ENCODE measurements around the gene C1S.

C1S gene

GRCh38 chr12:7072035-7072434, 11.5 kb downstream of the C1S start:
- H3K79me2 ChIP-seq (ENCODE audit: insufficient read depth, low read length), result no peaks in the 10 kb centered on the region
- no peaks in the 10 kb centered on the region for H3K9me3 ChIP-seq (ENCODE audit: insufficient read depth, low read length, severe bottlenecking)
- H3K36me3 ChIP-seq (ENCODE audit: insufficient read depth, low read length), result no peaks in the 10 kb centered on the region
- no peak overlapping the region for H3K27ac ChIP-seq (ENCODE audit: low read length)
- no peak overlapping the region for H3K4me3 ChIP-seq (ENCODE audit: low read depth in 1 of 2, low read length in 2 of 2)
- peaks cover 21% of the 10 kb centered on the region for H3K27me3 ChIP-seq (ENCODE audit: insufficient read depth, low read length, poor library complexity)
- TF ChIP-seq EZH2 (IDR thresholded peaks at IDR 0.05; ENCODE audit: borderline replicate concordance, low read depth, low read length, severe bottlenecking), result no peak
- TF ChIP-seq CTCF (IDR thresholded peaks at IDR 0.05; ENCODE audit: borderline replicate concordance, extremely low read depth, low read length, poor library complexity, severe bottlenecking), result no peak
- no peak overlapping the region for H3K9ac ChIP-seq (ENCODE audit: low read depth, low read length)
- no peak overlapping the region for H3K4me2 ChIP-seq (ENCODE audit: insufficient read depth, low read length)
- DNase-seq (no peak), ATAC-seq (ENCODE audit: insufficient read depth, low read depth) (no peak)
- H3K4me1 ChIP-seq (ENCODE audit: insufficient read depth, low read length), result no peaks in the 10 kb centered on the region
- H2AFZ ChIP-seq (ENCODE audit: low read depth, low read length), result no peak overlapping the region
- H4K20me1 ChIP-seq (ENCODE audit: insufficient read depth, low read length), result no peaks in the 10 kb centered on the region

GRCh38 chr12:7072554-7072953, 12.0 kb downstream of the C1S start:
- Histone ChIP-seq H3K9me3 (ENCODE audit: insufficient read depth, low read length, severe bottlenecking) (no peaks in the 10 kb centered on the region), H3K79me2 (ENCODE audit: insufficient read depth, low read length) (no peaks in the 10 kb centered on the region), H2AFZ (ENCODE audit: low read depth, low read length) (no peak overlapping the region), H3K4me1 (ENCODE audit: insufficient read depth, low read length) (no peaks in the 10 kb centered on the region), H3K27me3 (ENCODE audit: insufficient read depth, low read length, poor library complexity) (peaks cover 21% of the 10 kb centered on the region), H3K9ac (ENCODE audit: low read depth, low read length) (no peak overlapping the region), H4K20me1 (ENCODE audit: insufficient read depth, low read length) (no peaks in the 10 kb centered on the region), H3K4me2 (ENCODE audit: insufficient read depth, low read length) (no peak overlapping the region), H3K4me3 (ENCODE audit: low read depth in 1 of 2, low read length in 2 of 2) (no peak overlapping the region), H3K36me3 (ENCODE audit: insufficient read depth, low read length) (no peaks in the 10 kb centered on the region), H3K27ac (ENCODE audit: low read length) (no peak overlapping the region)
- TF ChIP-seq EZH2 (IDR thresholded peaks at IDR 0.05; ENCODE audit: borderline replicate concordance, low read depth, low read length, severe bottlenecking) (no peak), CTCF (IDR thresholded peaks at IDR 0.05; ENCODE audit: borderline replicate concordance, extremely low read depth, low read length, poor library complexity, severe bottlenecking) (no peak)
- ATAC-seq (ENCODE audit: insufficient read depth, low read depth) (no peak), DNase-seq (no peak)

- Histone ChIP-seq H3K79me2 (ENCODE audit: insufficient read depth, low read length) (no peaks in the 10 kb centered on the region), H3K4me2 (ENCODE audit: insufficient read depth, low read length) (no peak overlapping the region), H4K20me1 (ENCODE audit: insufficient read depth, low read length) (no peaks in the 10 kb centered on the region), H3K4me3 (ENCODE audit: low read depth in 1 of 2, low read length in 2 of 2) (no peak overlapping the region), H2AFZ (ENCODE audit: low read depth, low read length) (no peak overlapping the region), H3K36me3 (ENCODE audit: insufficient read depth, low read length) (no peaks in the 10 kb centered on the region), H3K9ac (ENCODE audit: low read depth, low read length) (no peak overlapping the region), H3K27ac (ENCODE audit: low read length) (no peak overlapping the region), H3K4me1 (ENCODE audit: insufficient read depth, low read length) (no peaks in the 10 kb centered on the region), H3K27me3 (ENCODE audit: insufficient read depth, low read length, poor library complexity) (peaks cover 20% of the 10 kb centered on the region), H3K9me3 (ENCODE audit: insufficient read depth, low read length, severe bottlenecking) (no peaks in the 10 kb centered on the region)
- no peak for ATAC-seq (ENCODE audit: insufficient read depth, low read depth)
- DNase-seq, result no peak
- TF ChIP-seq EZH2 (IDR thresholded peaks at IDR 0.05; ENCODE audit: borderline replicate concordance, low read depth, low read length, severe bottlenecking), result no peak
- TF ChIP-seq CTCF (IDR thresholded peaks at IDR 0.05; ENCODE audit: borderline replicate concordance, extremely low read depth, low read length, poor library complexity, severe bottlenecking), result no peak
Observed at GRCh38 chr12:7073946-7074345, 13.4 kb downstream of the C1S start.

- Histone ChIP-seq H3K4me1 (ENCODE audit: insufficient read depth, low read length) (no peaks in the 10 kb centered on the region), H3K9ac (ENCODE audit: low read depth, low read length) (no peak overlapping the region), H3K79me2 (ENCODE audit: insufficient read depth, low read length) (no peaks in the 10 kb centered on the region), H3K27me3 (ENCODE audit: insufficient read depth, low read length, poor library complexity) (peaks cover 16% of the 10 kb centered on the region), H3K9me3 (ENCODE audit: insufficient read depth, low read length, severe bottlenecking) (no peaks in the 10 kb centered on the region), H3K36me3 (ENCODE audit: insufficient read depth, low read length) (no peaks in the 10 kb centered on the region), H3K27ac (ENCODE audit: low read length) (no peak overlapping the region), H4K20me1 (ENCODE audit: insufficient read depth, low read length) (no peaks in the 10 kb centered on the region), H2AFZ (ENCODE audit: low read depth, low read length) (no peak overlapping the region), H3K4me2 (ENCODE audit: insufficient read depth, low read length) (no peak overlapping the region), H3K4me3 (ENCODE audit: low read depth in 1 of 2, low read length in 2 of 2) (no peak overlapping the region)
- DNase-seq (no peak), ATAC-seq (ENCODE audit: insufficient read depth, low read depth) (no peak)
- TF ChIP-seq CTCF (IDR thresholded peaks at IDR 0.05; ENCODE audit: borderline replicate concordance, extremely low read depth, low read length, poor library complexity, severe bottlenecking) (no peak), EZH2 (IDR thresholded peaks at IDR 0.05; ENCODE audit: borderline replicate concordance, low read depth, low read length, severe bottlenecking) (no peak)
Observed at GRCh38 chr12:7075518-7075917, 15.0 kb downstream of the C1S start.
